ENCODE results near the gene ANKRD40CL.
"Not testable (repeated sequence)": the region's sequence is repeated elsewhere in the genome, so short reads cannot be mapped to it uniquely, and the experiment has no call there.

Gene ANKRD40CL

GRCh38 chr17:50728112-50728429, 39.2 kb downstream of the ANKRD40CL start:
- no peak overlapping the region for H2BK12ac ChIP-seq (ENCODE audit: low read length)
- peaks cover 40% of the 10 kb centered on the region for H3K79me2 ChIP-seq (ENCODE audit: control insufficient read depth, insufficient read depth, low read length, poor library complexity)
- no peak overlapping the region for H2BK120ac ChIP-seq (ENCODE audit: insufficient read depth, low read length, poor library complexity)
- H3K4me3 ChIP-seq (ENCODE audit: low read depth, low read length) = no peak overlapping the region
- no peak overlapping the region for H2AK5ac ChIP-seq (ENCODE audit: low read length)
- peak overlapping the region; percentile 99 for H3K4ac ChIP-seq (ENCODE audit: low read depth, low read length)
- H3K18ac ChIP-seq (ENCODE audit: low read length) = no peak overlapping the region
- H4K12ac ChIP-seq (ENCODE audit: low read depth, low read length) = no peak overlapping the region
- no peaks in the 10 kb centered on the region for H3K79me1 ChIP-seq (ENCODE audit: low read length)
- no peak overlapping the region for H2AFZ ChIP-seq (ENCODE audit: insufficient read depth, low read length, poor library complexity)
- WGBS (ENCODE audit: extremely low coverage, insufficient coverage, insufficient read length) = no CpG with 5 or more reads among the region's 2 CpGs
- H2BK5ac ChIP-seq (ENCODE audit: low read depth, low read length, poor library complexity) = no peak overlapping the region
- H3K27me3 ChIP-seq (ENCODE audit: insufficient read depth, low read length) = no peaks in the 10 kb centered on the region
- H3K9ac ChIP-seq (ENCODE audit: low read length) = no peak overlapping the region
- H3K14ac ChIP-seq (ENCODE audit: low read length) = no peak overlapping the region
- H3K23ac ChIP-seq (ENCODE audit: low read length) = no peak overlapping the region
- no peak overlapping the region for H3K4me2 ChIP-seq (ENCODE audit: low read length)
- H3K27ac ChIP-seq (ENCODE audit: low read depth, low read length) = no peak overlapping the region
- DNase-seq = no peak
- H3K9me3 ChIP-seq (ENCODE audit: insufficient read depth, low read depth, low read length) = peaks cover 2% of the 10 kb centered on the region
- no peak overlapping the region for H4K91ac ChIP-seq (ENCODE audit: low read depth, low read length)
- H4K8ac ChIP-seq (ENCODE audit: low read depth, low read length) = no peak overlapping the region
- H3K4me1 ChIP-seq (ENCODE audit: control insufficient read depth in 1 of 2, insufficient read depth in 2 of 2, low read length in 2 of 2) = peaks cover 4 to 14% of the 10 kb centered on the region in 2 experiments
- peaks cover 2 to 6% of the 10 kb centered on the region in 2 experiments for H3K36me3 ChIP-seq (ENCODE audit: control insufficient read depth in 1 of 2, insufficient read depth in 2 of 2, low read length in 2 of 2)

GRCh38 chr17:50725769-50726655, 41.3 kb downstream of the ANKRD40CL start:
- Histone ChIP-seq H3K79me2 (ENCODE audit: control insufficient read depth, insufficient read depth, low read length, poor library complexity) (peaks cover 40% of the 10 kb centered on the region), H2AFZ (ENCODE audit: insufficient read depth, low read length, poor library complexity) (no peak overlapping the region), H3K14ac (ENCODE audit: low read length) (no peak overlapping the region)

GRCh38 chr17:50724622-50725021, 42.7 kb downstream of the ANKRD40CL start:
- H2BK12ac ChIP-seq (ENCODE audit: low read length); DNase-seq: not testable (repeated sequence)
- WGBS (ENCODE audit: extremely low coverage, insufficient coverage, insufficient read length) = no CpG with 5 or more reads among the region's 6 CpGs

More at GRCh38 chr17:50725769-50726655, 41.3 kb downstream of the ANKRD40CL start:
- Histone ChIP-seq H3K27me3 (ENCODE audit: insufficient read depth, low read length) (no peaks in the 10 kb centered on the region), H3K79me1 (ENCODE audit: low read length) (no peaks in the 10 kb centered on the region), H3K36me3 (ENCODE audit: control insufficient read depth in 1 of 2, insufficient read depth in 2 of 2, low read length in 2 of 2) (peaks cover 2 to 7% of the 10 kb centered on the region in 2 experiments), H2BK5ac (ENCODE audit: low read depth, low read length, poor library complexity) (no peak overlapping the region), H3K4me2 (ENCODE audit: low read length) (no peak overlapping the region), H4K8ac (ENCODE audit: low read depth, low read length) (no peak overlapping the region), H2BK120ac (ENCODE audit: insufficient read depth, low read length, poor library complexity) (no peak overlapping the region), H3K9me3 (ENCODE audit: insufficient read depth, low read depth, low read length) (peaks cover 2% of the 10 kb centered on the region), H2BK12ac (ENCODE audit: low read length) (no peak overlapping the region), H2AK5ac (ENCODE audit: low read length) (no peak overlapping the region), H4K12ac (ENCODE audit: low read depth, low read length) (no peak overlapping the region), H3K9ac (ENCODE audit: low read length) (no peak overlapping the region), H3K4me3 (ENCODE audit: low read depth, low read length) (no peak overlapping the region), H3K18ac (ENCODE audit: low read length) (no peak overlapping the region), H3K4ac (ENCODE audit: low read depth, low read length) (peak overlapping the region; percentile 98), H3K23ac (ENCODE audit: low read length) (no peak overlapping the region), H4K91ac (ENCODE audit: low read depth, low read length) (no peak overlapping the region), H3K4me1 (ENCODE audit: control insufficient read depth in 1 of 2, insufficient read depth in 2 of 2, low read length in 2 of 2) (peaks cover 5 to 14% of the 10 kb centered on the region in 2 experiments), H3K27ac (ENCODE audit: low read depth, low read length) (no peak overlapping the region)
- no CpG with 5 or more reads among the region's 12 CpGs for WGBS (ENCODE audit: extremely low coverage, insufficient coverage, insufficient read length)
- no peak for DNase-seq

GRCh38 chr17:50722746-50723145, 44.6 kb downstream of the ANKRD40CL start:
- H4K12ac ChIP-seq (ENCODE audit: low read depth, low read length) = no peak overlapping the region
- no CpG with 5 or more reads among the region's 3 CpGs for WGBS (ENCODE audit: extremely low coverage, insufficient coverage, insufficient read length)
- H2AK5ac ChIP-seq (ENCODE audit: low read length) = no peak overlapping the region
- peak overlapping the region; percentile 96 for H3K4ac ChIP-seq (ENCODE audit: low read depth, low read length)
- no peak overlapping the region for H3K9ac ChIP-seq (ENCODE audit: low read length)
- no peak overlapping the region for H4K8ac ChIP-seq (ENCODE audit: low read depth, low read length)
- H3K23ac ChIP-seq (ENCODE audit: low read length) = no peak overlapping the region
- peaks cover 9% of the 10 kb centered on the region for H3K79me1 ChIP-seq (ENCODE audit: low read length)
- H2BK120ac ChIP-seq (ENCODE audit: insufficient read depth, low read length, poor library complexity) = no peak overlapping the region
- H3K27me3 ChIP-seq (ENCODE audit: insufficient read depth, low read length) = no peaks in the 10 kb centered on the region
- H3K9me3 ChIP-seq (ENCODE audit: insufficient read depth, low read depth, low read length) = peaks cover 2% of the 10 kb centered on the region
- H3K4me1 ChIP-seq (ENCODE audit: control insufficient read depth in 1 of 2, insufficient read depth in 2 of 2, low read length in 2 of 2) = peaks cover 9% of the 10 kb centered on the region in 2 experiments
- H2BK12ac ChIP-seq (ENCODE audit: low read length) = no peak overlapping the region
- no peak overlapping the region for H3K27ac ChIP-seq (ENCODE audit: low read depth, low read length)
- no peak overlapping the region for H4K91ac ChIP-seq (ENCODE audit: low read depth, low read length)
- H3K79me2 ChIP-seq (ENCODE audit: control insufficient read depth, insufficient read depth, low read length, poor library complexity) = peaks cover 35% of the 10 kb centered on the region
- DNase-seq = no peak
- H2AFZ ChIP-seq (ENCODE audit: insufficient read depth, low read length, poor library complexity) = no peak overlapping the region
- no peak overlapping the region for H3K4me3 ChIP-seq (ENCODE audit: low read depth, low read length)
- H3K14ac ChIP-seq (ENCODE audit: low read length) = no peak overlapping the region
- peaks cover 0 to 2% of the 10 kb centered on the region in 2 experiments for H3K36me3 ChIP-seq (ENCODE audit: control insufficient read depth in 1 of 2, insufficient read depth in 2 of 2, low read length in 2 of 2)
- no peak overlapping the region for H3K18ac ChIP-seq (ENCODE audit: low read length)
- H3K4me2 ChIP-seq (ENCODE audit: low read length) = no peak overlapping the region
- no peak overlapping the region for H2BK5ac ChIP-seq (ENCODE audit: low read depth, low read length, poor library complexity)

More at GRCh38 chr17:50724622-50725021, 42.7 kb downstream of the ANKRD40CL start:
- not testable (repeated sequence) for H4K91ac ChIP-seq (ENCODE audit: low read depth, low read length); H2AK5ac ChIP-seq (ENCODE audit: low read length); H3K18ac ChIP-seq (ENCODE audit: low read length); H3K4me1 ChIP-seq (ENCODE audit: control insufficient read depth in 1 of 2, insufficient read depth in 2 of 2, low read length in 2 of 2); H4K8ac ChIP-seq (ENCODE audit: low read depth, low read length); H3K27me3 ChIP-seq (ENCODE audit: insufficient read depth, low read length); H3K4me3 ChIP-seq (ENCODE audit: low read depth, low read length); H3K9me3 ChIP-seq (ENCODE audit: insufficient read depth, low read depth, low read length); H2AFZ ChIP-seq (ENCODE audit: insufficient read depth, low read length, poor library complexity); H4K12ac ChIP-seq (ENCODE audit: low read depth, low read length); H3K4me2 ChIP-seq (ENCODE audit: low read length); H3K9ac ChIP-seq (ENCODE audit: low read length); H2BK5ac ChIP-seq (ENCODE audit: low read depth, low read length, poor library complexity); H2BK120ac ChIP-seq (ENCODE audit: insufficient read depth, low read length, poor library complexity); H3K27ac ChIP-seq (ENCODE audit: low read depth, low read length); H3K23ac ChIP-seq (ENCODE audit: low read length); H3K36me3 ChIP-seq (ENCODE audit: control insufficient read depth in 1 of 2, insufficient read depth in 2 of 2, low read length in 2 of 2); H3K79me1 ChIP-seq (ENCODE audit: low read length); H3K14ac ChIP-seq (ENCODE audit: low read length)
- Histone ChIP-seq H3K4ac (ENCODE audit: low read depth, low read length) (peak overlapping the region; percentile 39), H3K79me2 (ENCODE audit: control insufficient read depth, insufficient read depth, low read length, poor library complexity) (peaks cover 38% of the 10 kb centered on the region)

Measured in trophoblast cell (in vitro differentiated cells and primary cell).